ENCODE data around the gene PPM1N. TPM values are rescaled to one million over a fixed set of nuclear protein-coding genes. Genes with fewer than 3 reads are reported as not detected.

Gene PPM1N
- total and polyA plus RNA-seq, 2 of the 4 experiments (the other 2 are of a cell fraction): 0.90 to 1.6 TPM

- no peaks in the 10 kb centered on the region for H3K9me3 ChIP-seq (ENCODE audit: control insufficient read depth, insufficient read depth, low read length)
- no peaks in the 10 kb centered on the region for H3K9me1 ChIP-seq (ENCODE audit: insufficient read depth, low read length)
- no peak overlapping the region for H4K91ac ChIP-seq (ENCODE audit: insufficient read depth, low read depth, low read length)
- in situ Hi-C loops (cut with MboI; ENCODE audit: low sequenced_read_pairs): loop anchor here (5.0 kb wide), 1 partner anchor 35 kb away; no protein-coding TSS in a partner anchor
- H2BK120ac ChIP-seq (ENCODE audit: low read depth, low read length): no peak overlapping the region
- POLR2A ChIA-PET (ENCODE audit: unreplicated experiment): no interaction called here
- H3K14ac ChIP-seq (replicated peaks; ENCODE audit: low read depth, low read length): no peak overlapping the region
- H3K4me3 ChIP-seq (ENCODE audit: insufficient read depth, low read depth, low read length): no peak overlapping the region
- peak overlapping the region; percentile 23 for H2AK9ac ChIP-seq (replicated peaks; ENCODE audit: low read depth, low read length, poor library complexity)
- peak overlapping the region; percentile 44; the same call in 1 of the 2 replicates for H2AK5ac ChIP-seq (ENCODE audit: low read depth, low read length)
- H4K5ac ChIP-seq (ENCODE audit: low read depth, low read length): no peak overlapping the region
- no peak overlapping the region for H3K27ac ChIP-seq (ENCODE audit: insufficient read depth, low read length)
- ATAC-seq (ENCODE audit: low read depth): no peak
- peaks cover 9% of the 10 kb centered on the region for H3K4me1 ChIP-seq (ENCODE audit: control insufficient read depth, insufficient read depth, low read length)
- H4K8ac ChIP-seq (ENCODE audit: low read depth in 2 of 2, low read length in 2 of 2): peak overlapping the region in 1 of 2 experiments; percentile 16; a peak in 1 of 4 replicates
- H3K27me3 ChIP-seq (ENCODE audit: control insufficient read depth, insufficient read depth, low read length): no peaks in the 10 kb centered on the region
- H4K20me1 ChIP-seq (ENCODE audit: insufficient read depth, low read length): no peaks in the 10 kb centered on the region; the same call in 1 of the 2 replicates
- intact Hi-C loops (cut with micrococcal nuclease): no loop called here
- H3K18ac ChIP-seq (ENCODE audit: low read depth, low read length): no peak overlapping the region
- TF ChIP-seq MAFK (IDR thresholded peaks at IDR 0.05; ENCODE audit: low read depth, low read length) (no peak), ELK1 (IDR thresholded peaks at IDR 0.05; ENCODE audit: borderline replicate concordance, low read depth, low read length) (no peak), RAD21 (IDR thresholded peaks at IDR 0.05; ENCODE audit: low read length) (no peak), SMC3 (IDR thresholded peaks at IDR 0.05; ENCODE audit: low read depth, low read length) (no peak), RFX5 (IDR thresholded peaks at IDR 0.05; ENCODE audit: low read depth, low read length) (no peak), CEBPB (IDR thresholded peaks at IDR 0.05; ENCODE audit: low read depth, low read length) (no peak), USF2 (IDR thresholded peaks at IDR 0.05; ENCODE audit: low read depth, low read length) (no peak), FOS (IDR thresholded peaks at IDR 0.05; ENCODE audit: low read depth, low read length) (no peak), NFE2L2 (IDR thresholded peaks at IDR 0.05; ENCODE audit: low read depth, low read length) (no peak), BHLHE40 (IDR thresholded peaks at IDR 0.05; ENCODE audit: low read depth, low read length) (no peak), CHD1 (IDR thresholded peaks at IDR 0.05; ENCODE audit: low read depth, low read length) (no peak), MXI1 (IDR thresholded peaks at IDR 0.05; ENCODE audit: borderline replicate concordance, low read depth, low read length) (no peak), POLR2A (IDR thresholded peaks at IDR 0.05; ENCODE audit: low read depth, low read length) (no peak), MAZ (IDR thresholded peaks at IDR 0.05; ENCODE audit: borderline replicate concordance, low read depth, low read length) (no peak), RCOR1 (IDR thresholded peaks at IDR 0.05; ENCODE audit: insufficient replicate concordance, low read length) (no peak), CTCF (conservative IDR thresholded peaks at IDR 0.05; ENCODE audit: low read depth, low read length) (no peak)
- H3K36me3 ChIP-seq (ENCODE audit: control insufficient read depth, insufficient read depth, low read length): no peaks in the 10 kb centered on the region
- no peak for DNase-seq
- H3K79me1 ChIP-seq (ENCODE audit: low read depth in 1 of 2, low read length in 2 of 2): peaks cover 0 to 24% of the 10 kb centered on the region in 2 experiments; a peak in 3 of 4 replicates
- H2BK20ac ChIP-seq (ENCODE audit: low read depth, low read length): no peak overlapping the region
- no peak overlapping the region for H3K56ac ChIP-seq (ENCODE audit: extremely low read depth, insufficient read depth, low read length)
- H3K4me2 ChIP-seq (ENCODE audit: low read depth, low read length): no peak overlapping the region
- no peak overlapping the region for H2BK5ac ChIP-seq (ENCODE audit: low read depth, low read length, poor library complexity, severe bottlenecking)
- peak overlapping the region; percentile 39; the same call in 1 of the 2 replicates for H3K4ac ChIP-seq (ENCODE audit: low read depth, low read length)
- peak overlapping the region; percentile 56 for H2AFZ ChIP-seq (replicated peaks; ENCODE audit: low read length, poor library complexity)
- WGBS, 2 experiments (ENCODE audit: extremely low coverage in 2 of 2, insufficient read length in 1 of 2): 30% methylated on average over 3 of the region's 5 CpGs; no CpG with 5 or more reads in 1 of the 2 experiments
- H3K9ac ChIP-seq (ENCODE audit: low read depth, low read length): no peak overlapping the region
- BruUV-seq (replicated peaks): no TSS peak
- H3K23ac ChIP-seq (ENCODE audit: low read depth, low read length): no peak overlapping the region
- H2BK15ac ChIP-seq (ENCODE audit: low read depth, low read length): no peak overlapping the region; the same call in 2 of the 3 replicates
- dilution Hi-C loops (cut with HindIII; ENCODE audit: low sequenced_read_pairs, unreplicated experiment): no loop called here
- CTCF ChIA-PET: interaction anchor here (2.4 kb wide), 1 partner anchor 38 kb away, joined by 17 read pairs; no protein-coding TSS in a partner anchor
These were observed 21.1 kb upstream of the PPM1N start for GRCh38 chr19:45477186-45477585.
